OCI-M2 (cell line): Measurements from ENCODE around the gene TAF11L4.
"Not testable (repeated sequence)": the region's sequence is repeated elsewhere in the genome, so short reads cannot be mapped to it uniquely, and the experiment has no call there.

ENCODE experiments used
- DNase-seq: peaks from one replicate; lab custom pipeline; 2025; ENCODE audit not compliant: unreplicated experiment; lab: John Stamatoyannopoulos, UW

The TAF11L4 gene

GRCh38 chr5:17521501-17521900 is at the start of gene TAF11L4:
TAF11L4 (plus strand) TSS chr5:17521801.
- not testable (repeated sequence) for DNase-seq

- DNase-seq, result not testable (repeated sequence)
These were observed 46.5 kb upstream of the TAF11L4 start for GRCh38 chr5:17475064-17475463.

GRCh38 chr5:17477043-17477442 is 44.6 kb upstream of the TAF11L4 start:
- DNase-seq, result no peak

GRCh38 chr5:17477573-17478265 is 43.9 kb upstream of the TAF11L4 start:
- DNase-seq, result no peak

- no peak for DNase-seq
These were observed 40.2 kb upstream of the TAF11L4 start for GRCh38 chr5:17481378-17481777.

- no peak for DNase-seq
These were observed 38.8 kb upstream of the TAF11L4 start for GRCh38 chr5:17482790-17483189.

GRCh38 chr5:17486464-17487173 is 35.0 kb upstream of the TAF11L4 start:
- not testable (repeated sequence) for DNase-seq

- no peak for DNase-seq
These were observed 34.5 kb upstream of the TAF11L4 start for GRCh38 chr5:17487174-17487512.

GRCh38 chr5:17491257-17491656 is 30.3 kb upstream of the TAF11L4 start:
- DNase-seq, result not testable (repeated sequence)

GRCh38 chr5:17492770-17493169 is 28.8 kb upstream of the TAF11L4 start:
- DNase-seq, result no peak

- DNase-seq, result no peak
These were observed 24.2 kb upstream of the TAF11L4 start for GRCh38 chr5:17497446-17497845.

GRCh38 chr5:17497931-17498330 is 23.7 kb upstream of the TAF11L4 start, which contains the start of gene TAF11L2:
TAF11L2 (plus strand) TSS chr5:17498231.
- DNase-seq, result not testable (repeated sequence)

GRCh38 chr5:17511775-17512325 is 9.8 kb upstream of the TAF11L4 start:
- no peak for DNase-seq

- DNase-seq, result not testable (repeated sequence)
These were observed 4.1 kb upstream of the TAF11L4 start for GRCh38 chr5:17517526-17517925.

GRCh38 chr5:17518067-17518466 is 3.5 kb upstream of the TAF11L4 start, which contains the start of gene TAF11L3:
TAF11L3 (plus strand) TSS chr5:17518367.
- DNase-seq, result not testable (repeated sequence)

GRCh38 chr5:17519508-17519907 is 2.1 kb upstream of the TAF11L4 start:
- DNase-seq, result not testable (repeated sequence)

- not testable (repeated sequence) for DNase-seq
These were observed 3.3 kb downstream of the TAF11L4 start, which contains the start of gene TAF11L5 for GRCh38 chr5:17524935-17525334. TAF11L5 (plus strand) TSS chr5:17525235.

- DNase-seq, result not testable (repeated sequence)
These were observed 4.9 kb downstream of the TAF11L4 start for GRCh38 chr5:17526504-17526903.

- not testable (repeated sequence) for DNase-seq
These were observed 6.8 kb downstream of the TAF11L4 start, which contains the start of gene TAF11L6 for GRCh38 chr5:17528369-17528768. TAF11L6 (plus strand) TSS chr5:17528669.
